NCI-H1417 (cell line): ENCODE results near the gene ARL15.

ENCODE experiments used
- DNase-seq, 3 experiments: peaks; one replicate each; lab custom pipeline; 2025; lab: John Stamatoyannopoulos, UW

Gene ARL15

DNA sequence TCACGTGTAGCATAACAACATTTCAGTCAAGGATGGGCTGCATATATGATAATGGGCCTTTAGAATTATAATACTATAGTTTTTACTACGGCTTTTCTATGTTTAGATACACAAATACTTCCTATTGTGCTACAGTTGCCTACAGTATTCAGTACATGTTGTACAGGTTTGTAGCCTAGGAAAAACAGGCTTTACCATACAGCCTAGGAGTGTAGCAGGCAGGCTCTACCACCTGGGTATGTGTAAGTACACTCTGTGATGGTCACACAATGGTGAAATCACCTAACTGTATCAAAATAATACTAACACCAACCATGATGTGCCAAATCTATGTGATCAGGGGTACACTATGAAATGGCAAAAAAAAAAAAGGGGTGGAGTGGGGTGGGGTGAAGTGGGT is 372.9 kb downstream of the ARL15 start:
- DNase-seq: no peak

DNA sequence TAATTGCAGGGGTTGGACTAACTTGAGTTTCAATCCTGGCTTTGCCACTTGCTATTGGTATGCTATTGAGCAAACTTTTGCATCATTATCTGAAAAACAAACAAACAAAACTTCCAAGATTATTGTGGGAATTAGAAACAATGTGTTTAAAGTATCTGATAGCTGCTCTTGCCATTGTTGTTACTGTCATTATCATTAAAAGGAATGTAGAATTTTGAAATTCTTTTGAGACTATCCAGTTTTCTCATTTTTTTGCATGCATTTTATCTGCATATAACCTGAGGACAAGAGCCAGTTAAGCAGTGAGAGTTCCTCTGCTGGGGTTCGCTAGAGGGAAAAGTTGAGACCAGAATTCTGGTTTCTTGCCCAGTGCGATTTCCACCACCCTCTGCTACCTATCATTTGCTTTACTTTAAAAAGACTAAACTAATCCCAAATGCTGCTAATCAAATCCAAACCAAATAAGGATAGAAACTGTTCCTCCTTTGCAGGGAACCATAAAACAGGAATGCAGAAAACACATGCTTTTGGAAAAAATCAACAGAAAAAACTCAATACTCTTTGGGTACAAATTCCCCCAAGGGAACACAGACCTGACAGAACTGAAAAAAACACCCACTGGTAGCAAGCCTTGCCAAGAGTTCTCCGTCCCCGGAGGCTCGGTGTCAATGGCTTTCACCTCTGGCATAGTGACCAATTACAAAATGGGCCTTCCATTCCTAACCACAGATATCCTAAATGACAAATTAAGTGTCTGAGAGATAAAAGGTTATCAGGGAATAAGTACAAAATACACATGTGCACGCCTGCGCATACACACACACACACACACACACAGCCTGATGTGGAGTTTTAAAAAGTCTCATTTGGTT is 373.7 kb downstream of the ARL15 start:
- DNase-seq: no peak

DNA sequence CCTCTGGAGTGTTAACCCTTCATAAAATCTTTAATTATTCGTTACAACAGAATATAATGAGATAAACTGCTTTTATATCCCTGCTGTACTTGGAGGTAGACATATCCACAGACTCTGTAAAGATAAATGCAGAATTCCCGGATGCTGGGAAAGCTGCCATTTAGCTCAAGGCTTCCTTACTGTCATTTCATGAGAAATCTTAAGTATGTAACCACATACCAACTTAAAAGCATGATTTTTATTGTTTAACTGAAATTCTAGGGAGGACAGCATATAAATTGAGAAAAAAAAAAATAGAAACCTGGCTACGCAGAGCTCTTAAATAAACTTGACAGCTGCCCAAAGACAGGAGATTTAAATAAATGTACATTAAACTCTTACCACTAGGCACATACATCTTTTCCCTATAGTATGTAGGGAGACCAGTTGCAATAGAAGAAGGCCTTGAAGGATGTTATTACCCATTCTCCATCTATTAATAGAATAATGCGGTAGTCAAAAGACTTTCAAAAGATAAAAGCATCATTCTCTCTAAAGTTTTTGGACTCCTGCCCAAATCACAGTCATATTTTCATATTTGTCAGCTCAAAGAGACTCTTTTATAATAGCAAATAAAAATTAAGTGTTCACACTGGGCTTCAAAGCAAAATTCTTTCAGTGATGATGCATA is 376.1 kb downstream of the ARL15 start:
- DNase-seq: no peak

DNA sequence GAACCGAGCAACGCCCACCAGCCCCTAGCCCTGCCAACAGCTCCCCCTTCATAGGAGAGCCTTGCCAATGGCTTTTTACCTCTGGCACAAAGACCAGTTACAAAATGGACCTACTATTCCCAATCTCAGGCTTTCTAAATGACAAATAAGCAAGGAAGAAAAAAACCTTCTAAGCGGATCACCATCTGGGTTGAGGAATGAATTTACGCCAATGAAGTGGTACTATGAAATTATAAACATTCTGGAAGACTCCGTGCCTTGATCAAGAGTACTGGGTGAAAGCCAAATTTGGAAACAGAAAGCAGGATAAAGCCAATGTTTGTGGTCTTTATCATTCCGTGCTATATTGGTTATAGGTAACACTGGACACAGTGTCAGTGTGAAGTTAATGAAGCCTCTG is 378.0 kb downstream of the ARL15 start:
- no peak for DNase-seq

DNA sequence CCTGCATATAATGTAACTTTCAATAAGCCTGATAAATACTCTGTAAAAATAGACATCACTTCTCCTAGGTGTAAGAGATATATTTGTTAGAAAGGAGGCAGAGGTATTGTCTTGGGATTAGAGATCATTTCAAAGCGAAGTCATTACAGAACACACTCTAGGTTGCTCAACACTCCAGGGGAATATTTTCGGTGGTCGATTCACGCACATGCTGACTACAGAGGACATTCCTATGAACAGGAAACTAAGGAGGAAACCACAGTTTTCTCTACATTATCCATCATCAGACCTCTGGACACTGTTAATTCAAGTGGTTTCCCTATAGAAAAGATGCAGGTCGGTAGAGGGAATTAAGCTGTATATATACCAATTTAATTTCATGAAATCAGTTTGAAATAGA is 379.9 kb downstream of the ARL15 start:
- DNase-seq: no peak

DNA sequence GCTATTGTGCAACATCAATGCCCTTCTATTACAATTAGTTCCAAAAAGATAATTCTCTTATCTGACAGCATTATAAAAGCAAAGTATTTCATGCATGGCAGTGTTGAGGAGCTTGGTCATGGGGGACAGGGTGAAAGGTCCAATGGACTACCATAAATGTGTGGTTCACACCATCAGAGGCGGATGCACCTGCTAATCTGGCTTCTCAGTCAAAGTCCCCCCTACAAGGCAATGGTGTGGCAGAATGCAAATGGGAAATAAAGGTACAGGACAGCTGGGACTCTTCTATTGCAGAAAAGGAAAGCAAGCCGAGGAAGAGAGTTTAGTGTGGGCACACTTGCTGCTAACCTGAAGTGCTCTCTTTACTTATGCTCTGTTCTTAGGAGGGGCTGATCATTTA is 380.8 kb downstream of the ARL15 start:
- no peak for DNase-seq

DNA sequence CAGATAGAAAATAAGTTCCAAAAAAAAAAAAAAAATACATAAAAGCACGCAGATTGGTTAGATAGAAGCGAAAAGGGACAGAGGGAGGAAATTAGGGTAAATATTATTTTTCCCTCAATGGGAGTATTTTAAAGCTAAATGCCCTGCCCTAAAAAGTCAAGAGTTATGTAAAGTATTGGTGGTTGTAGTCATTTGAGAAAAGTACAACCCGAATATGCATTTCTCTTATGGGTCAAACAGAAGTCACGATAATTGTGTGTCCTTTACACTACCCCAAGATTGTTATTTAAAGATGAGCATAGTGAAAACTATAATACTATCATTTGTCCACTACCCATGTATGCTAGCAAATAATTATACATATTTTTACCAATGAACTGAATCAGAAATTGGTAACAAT is 381.2 kb downstream of the ARL15 start:
- DNase-seq: no peak

DNA sequence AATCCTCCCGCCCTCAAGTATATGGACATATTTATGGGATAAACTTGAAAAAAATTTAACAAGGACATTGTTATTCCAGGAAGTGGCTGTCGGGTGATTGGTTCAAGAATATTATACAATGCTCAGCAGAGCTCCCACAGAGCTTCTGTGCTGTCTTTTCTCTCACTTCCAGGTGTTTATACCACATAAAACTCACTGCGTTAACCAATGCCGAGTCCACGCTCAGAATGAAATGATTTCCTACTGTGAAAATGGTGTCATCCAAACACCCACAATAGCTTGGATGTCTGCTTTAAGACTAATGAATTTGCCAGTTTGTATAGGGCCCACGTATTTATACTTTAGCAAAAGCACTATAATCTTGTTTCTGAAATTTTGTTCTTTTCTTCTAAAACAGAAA is 381.7 kb downstream of the ARL15 start:
- DNase-seq: peak in 1 of 3 experiments; percentile 0

DNA sequence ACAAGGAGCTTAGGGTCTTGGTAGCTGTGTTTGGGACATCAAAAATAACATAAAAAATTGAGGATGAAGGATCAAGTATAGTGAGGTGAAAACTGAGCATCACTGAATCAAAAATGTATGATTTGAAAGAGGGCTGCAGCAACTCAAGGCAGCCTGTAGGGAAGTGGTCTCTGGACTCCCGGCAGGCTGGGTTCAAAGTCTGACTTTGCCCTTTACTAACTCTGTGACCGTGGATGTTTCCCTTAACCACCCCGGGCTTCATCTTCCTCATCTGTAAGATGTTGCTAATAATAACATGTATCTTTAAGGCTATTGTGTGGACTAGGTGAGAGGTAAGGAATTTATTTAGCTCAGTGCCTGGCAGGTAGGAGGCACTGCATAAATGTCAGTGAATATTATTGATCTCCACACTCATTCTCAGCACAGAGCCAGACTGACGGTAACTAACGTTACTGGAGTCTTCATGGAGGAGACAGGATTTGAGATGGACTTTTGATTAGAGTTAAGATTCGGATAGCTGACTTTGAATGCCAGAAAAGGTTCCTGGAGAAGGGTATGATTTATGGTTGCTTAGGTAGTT is 382.6 kb downstream of the ARL15 start:
- no peak for DNase-seq

DNA sequence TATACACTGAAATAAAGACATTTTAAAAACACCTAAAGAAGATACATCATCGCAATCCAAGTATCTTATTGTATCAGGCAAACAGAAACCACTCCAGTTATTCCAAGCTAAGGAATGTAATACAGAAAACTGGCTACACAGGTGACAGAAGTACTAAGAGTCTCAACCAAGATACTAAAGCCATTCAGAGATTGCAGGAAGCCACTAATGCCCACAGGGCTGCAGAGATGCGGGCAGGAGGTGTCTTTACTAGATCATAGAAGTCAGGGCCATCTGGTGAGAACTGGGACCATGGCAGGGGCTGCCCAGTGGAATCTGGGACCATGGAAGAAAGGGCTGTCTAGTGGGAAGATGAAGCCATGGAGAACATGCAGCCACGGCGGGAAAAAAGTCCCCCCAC is 384.3 kb downstream of the ARL15 start:
- no peak for DNase-seq

DNA sequence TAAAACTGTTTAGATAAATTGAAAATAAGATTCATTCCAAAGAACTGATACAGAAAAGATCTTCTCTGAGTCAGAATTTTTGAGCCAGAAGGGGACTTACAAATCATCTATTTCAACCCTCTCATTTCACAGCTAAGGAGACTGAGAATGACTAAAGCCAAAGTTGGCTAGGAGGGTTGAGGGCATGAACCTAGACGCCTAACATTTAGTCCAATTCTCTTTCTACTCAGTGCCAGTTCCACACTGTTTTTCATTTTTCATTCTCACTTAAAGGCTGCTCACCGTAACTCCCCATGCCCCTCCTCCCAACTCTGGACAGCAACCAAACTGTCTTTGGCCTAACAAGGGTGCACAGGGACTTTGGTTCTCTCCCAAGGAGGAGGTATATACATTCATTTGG is 386.0 kb downstream of the ARL15 start:
- DNase-seq: no peak

DNA sequence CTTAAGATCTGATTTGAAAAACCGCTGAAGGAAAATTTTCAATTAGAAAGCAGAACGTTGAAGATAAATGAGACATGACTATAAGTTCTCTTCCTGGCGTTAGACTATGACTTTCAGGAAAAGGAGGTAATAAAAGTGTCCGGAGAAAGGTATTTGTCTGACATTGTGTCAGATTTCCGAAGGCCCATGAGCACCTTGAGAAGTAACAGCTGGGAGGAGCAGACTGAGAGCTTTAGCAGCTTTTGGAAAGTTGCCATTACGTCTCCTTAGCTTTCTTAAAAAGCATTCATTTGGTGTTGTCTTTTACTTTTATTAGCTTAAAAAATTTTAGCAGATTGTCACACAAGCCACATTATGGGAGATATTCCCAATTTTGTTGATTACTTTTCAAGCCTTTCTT is 386.4 kb downstream of the ARL15 start:
- peak in 1 of 3 experiments; percentile 18 for DNase-seq

DNA sequence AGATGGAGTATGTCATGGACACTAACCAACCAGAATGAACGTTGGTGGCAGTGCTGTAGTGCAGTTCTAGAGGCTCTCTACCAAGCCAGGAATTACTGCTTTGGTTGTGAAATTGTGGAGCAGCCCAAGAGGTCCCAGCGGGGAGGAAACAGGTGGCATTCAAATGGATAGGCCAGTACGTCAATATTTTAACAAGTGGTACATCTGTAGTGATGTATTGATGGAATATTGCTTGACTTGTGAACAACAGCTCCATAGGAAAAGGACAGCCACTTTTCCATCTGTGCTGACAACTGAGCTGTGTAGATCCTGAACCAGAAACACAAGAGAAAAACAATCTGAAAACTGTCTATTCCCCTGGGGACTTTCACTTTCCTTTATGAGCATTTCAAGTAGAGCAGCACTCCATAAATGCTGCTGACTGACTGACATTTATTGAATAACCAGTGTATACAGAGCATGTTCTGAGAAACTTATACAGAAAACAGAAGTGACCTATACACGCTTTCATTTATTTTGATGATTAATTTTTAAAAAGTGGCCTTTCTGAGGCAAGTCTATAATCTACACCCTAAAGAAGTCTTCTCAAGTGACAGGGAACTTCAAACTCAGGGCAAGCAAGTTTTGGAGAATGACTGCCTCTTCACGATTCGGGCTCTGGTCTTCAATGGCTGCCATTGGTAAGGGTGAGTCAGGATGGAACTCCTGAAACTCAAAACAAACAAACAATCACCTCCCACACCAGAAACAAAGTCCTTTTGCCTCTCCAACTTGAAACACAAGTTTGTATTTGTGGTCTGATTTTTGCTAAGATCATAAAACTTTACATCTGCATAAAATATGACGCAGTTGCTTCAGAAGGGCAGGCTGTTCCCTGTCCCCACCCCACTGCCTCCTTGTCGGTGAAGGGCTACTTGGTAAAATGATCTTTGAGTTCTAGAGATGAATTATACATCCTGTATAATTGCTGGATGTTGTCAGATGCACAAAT is 387.6 kb downstream of the ARL15 start:
- DNase-seq: peak in 1 of 3 experiments; percentile 91

DNA sequence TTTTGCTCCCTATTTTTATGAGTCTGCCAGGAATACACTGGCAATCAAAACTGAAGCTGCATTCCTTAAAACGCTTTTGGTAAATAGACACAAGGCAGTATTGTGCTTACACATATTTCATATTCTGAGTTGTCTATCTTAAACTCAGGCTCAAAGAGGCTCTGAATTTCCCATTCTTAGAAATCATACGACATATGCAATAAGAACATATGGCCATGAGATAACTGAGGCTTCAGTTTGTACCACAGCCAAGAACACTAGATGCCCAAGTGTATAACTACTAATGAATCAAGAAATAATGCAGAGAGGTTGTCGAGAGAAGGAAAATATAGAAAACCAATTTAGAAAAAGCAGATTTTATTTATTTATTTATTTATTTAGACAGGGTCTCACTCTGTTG is 392.5 kb downstream of the ARL15 start:
- DNase-seq: no peak

DNA sequence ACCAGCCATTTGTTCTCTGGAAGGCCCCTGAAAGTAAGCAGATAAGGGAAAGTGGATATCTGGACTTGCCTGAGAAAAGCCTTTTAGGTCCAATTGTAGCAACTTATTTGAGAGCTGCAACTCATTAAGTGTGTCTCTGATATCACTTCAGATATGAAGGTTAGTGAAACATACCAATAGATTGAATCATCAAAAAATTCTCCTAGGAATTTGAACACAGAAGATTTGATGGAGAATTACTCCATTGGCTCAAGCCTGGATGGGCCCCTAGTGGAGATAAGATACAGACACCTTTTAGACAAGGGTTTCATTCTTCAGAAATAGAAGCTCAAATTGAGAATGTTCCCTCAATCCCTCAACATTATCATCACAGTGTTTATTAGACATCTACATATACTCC is 393.3 kb downstream of the ARL15 start:
- no peak for DNase-seq

DNA sequence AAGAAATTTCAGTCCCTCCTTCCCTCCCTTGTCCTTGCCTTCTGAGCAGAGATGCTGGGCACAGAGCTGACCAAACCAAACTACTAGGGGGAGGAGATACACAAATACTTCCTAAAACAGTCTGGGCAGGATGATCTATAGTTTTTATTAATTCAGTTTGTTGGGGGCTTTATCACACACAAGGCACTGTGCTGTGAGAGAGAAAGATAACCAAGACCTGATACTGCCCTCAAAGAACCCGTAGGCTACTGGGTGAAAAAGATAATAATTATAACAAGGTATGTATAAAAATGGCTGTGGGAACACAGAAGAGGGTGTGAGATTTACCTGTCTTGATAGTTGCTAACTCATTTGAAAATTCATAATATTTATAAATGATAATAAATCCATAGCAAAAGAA is 395.3 kb downstream of the ARL15 start:
- DNase-seq: no peak

DNA sequence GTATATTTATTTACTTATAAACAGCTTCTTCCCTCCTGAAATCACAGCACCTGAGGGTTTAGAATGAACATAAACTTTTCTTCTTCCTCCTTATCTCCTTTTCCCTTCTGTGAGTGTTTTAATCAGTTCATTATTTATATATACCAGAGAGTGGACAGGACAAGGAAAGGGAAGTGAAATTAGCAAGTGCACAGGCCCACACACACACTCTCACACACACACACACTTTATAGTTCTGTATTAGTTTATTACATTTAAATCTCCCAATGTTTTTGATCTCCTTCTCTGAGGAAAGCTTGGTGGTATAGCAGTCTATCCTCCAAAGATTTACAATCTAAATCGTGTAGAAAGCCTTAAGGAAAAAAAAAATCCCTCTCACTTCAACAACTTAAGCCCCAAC is 396.4 kb downstream of the ARL15 start:
- no peak for DNase-seq

DNA sequence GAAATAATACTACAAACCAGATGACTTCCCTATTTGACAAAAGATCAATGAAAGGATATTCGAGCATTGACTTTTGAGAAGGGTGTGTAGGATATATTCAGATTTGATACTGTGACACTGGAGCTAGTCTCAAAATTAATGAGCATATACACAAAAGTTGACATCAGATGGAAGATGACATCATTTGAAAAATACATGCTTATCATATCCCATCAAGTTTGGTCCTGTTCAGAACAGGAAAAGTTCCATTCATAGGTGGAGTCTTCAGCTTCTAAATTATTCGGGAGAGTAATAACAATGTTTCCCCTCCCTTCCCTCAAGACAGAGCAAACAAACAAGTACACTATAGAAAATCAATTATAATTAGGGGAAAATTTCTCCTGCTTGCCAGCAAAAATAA is 401.6 kb downstream of the ARL15 start:
- no peak for DNase-seq

DNA sequence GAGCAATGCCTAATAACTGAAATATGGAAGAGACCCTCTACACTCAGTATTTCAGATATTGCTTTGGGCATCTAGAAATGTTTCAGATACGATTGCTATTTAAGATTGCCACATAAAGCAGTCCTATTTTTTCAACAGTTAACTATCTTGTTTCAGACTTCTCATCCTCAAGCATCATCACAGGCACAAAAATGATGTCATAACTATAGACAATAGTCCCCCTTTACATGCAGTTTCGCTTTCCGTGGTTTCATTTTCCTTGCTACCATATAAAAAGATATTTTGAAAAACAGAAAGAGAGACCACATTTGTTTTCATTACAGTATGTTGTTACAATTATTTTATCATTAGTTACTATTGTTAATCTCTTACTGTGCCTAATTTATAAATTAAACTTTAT is 402.5 kb downstream of the ARL15 start:
- no peak for DNase-seq

DNA sequence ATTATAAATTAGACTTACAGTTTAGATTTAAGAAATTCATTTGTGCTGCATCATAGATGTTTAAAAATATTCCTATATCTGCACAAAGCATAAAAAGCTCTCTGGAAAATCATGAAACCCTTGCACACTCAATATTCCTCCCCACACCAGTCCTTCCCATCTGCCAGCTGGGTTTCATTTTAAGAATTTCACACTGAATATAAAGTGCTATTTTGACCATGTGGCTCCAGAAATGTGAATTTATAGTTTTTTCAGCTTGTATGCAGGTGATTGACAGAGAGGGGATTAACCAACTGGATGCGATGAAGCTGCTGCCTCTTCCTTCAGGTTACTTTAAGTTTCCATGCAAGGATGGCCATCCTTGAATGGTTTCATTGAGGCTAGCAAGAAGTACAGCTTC is 403.6 kb downstream of the ARL15 start:
- no peak for DNase-seq

DNA sequence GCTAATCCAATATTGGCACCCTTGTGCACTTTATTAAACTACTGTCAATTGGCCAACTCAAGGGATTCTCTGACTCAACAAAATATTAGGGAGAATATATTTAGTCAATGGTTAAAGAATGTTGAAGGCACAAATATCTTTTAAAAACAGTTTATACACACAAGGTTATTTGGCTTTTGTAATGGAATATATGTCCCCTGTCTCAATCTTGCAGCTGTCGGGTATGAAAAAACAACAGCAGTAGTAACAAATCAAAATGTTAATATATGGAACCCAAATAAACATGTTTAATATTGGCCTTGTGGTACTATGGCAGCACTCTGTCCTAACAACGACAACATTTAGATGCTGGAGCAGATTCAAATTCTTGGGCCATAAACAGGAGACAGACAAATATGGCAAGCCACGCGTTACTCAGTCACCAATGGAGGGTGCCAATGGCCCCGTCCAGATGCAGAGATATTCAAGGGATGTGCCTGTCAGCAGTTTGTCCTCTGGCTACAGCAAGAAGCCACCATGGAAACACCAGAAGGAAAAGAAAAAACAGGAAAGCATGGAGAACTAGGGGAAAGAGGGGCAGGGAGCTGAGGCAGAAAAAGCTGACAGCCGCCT is 408.0 kb downstream of the ARL15 start:
- no peak for DNase-seq

DNA sequence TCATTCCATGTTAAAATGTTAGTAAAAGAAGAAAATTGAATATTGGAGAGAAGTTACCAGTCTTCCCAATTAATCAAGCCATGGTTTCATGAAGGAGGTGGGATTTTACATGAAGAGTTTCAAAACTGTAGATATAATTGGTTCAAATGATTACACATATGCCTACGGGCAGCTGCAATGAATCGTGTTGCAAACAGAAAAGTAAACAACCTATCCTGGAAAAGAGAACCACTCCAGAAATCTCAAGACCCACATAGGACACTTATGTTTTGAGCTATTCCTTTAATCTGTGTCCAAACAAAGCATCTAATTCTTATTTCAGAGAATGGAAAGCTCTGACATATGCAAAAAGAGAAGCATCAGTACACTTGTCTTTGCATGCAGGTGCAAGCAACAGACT is 409.7 kb downstream of the ARL15 start:
- peak; percentile 23 to 93 (median 60) for DNase-seq
